ENCODE results near the gene SEC23A. TPM values are rescaled to one million over a fixed set of nuclear protein-coding genes. Genes with fewer than 3 reads are reported as not detected.

The SEC23A gene
- total and polyA plus RNA-seq, 2 of the 13 experiments (the other 11 are each of a cell fraction or from before 2014, with no cell fraction given) = 403 to 887 TPM

- no peak for TF ChIP-seq TIGD3 (CRISPR knock-in tag; IDR thresholded peaks at IDR 0.05; ENCODE audit: borderline replicate concordance)
- TF ChIP-seq ZNF558 (CRISPR knock-in tag; IDR thresholded peaks at IDR 0.05; ENCODE audit: borderline replicate concordance) = no peak
- TF ChIP-seq KLF16 (CRISPR knock-in tag; IDR thresholded peaks at IDR 0.05) = peak in 1 of 2 experiments; percentile 92; a peak in 3 of 4 replicates
- peak in 1 of 2 experiments; percentile 6; a peak in 1 of 4 replicates for TF ChIP-seq ATF4 (CRISPR knock-in tag; IDR thresholded peaks at IDR 0.05)
- no peak for TF ChIP-seq HMGXB3 (CRISPR knock-in tag; IDR thresholded peaks at IDR 0.05; ENCODE audit: borderline replicate concordance)
- TF ChIP-seq MIER2 (CRISPR knock-in tag; IDR thresholded peaks at IDR 0.05) = 0 out of 2 replicates have a peak, but pooled peaks have one; percentile 18
- TF ChIP-seq CC2D1A (CRISPR knock-in tag; IDR thresholded peaks at IDR 0.05) = no peak
- no peak for TF ChIP-seq AGO2 (optimal IDR thresholded peaks at IDR 0.05; ENCODE audit: low read depth, low read length)
- TF ChIP-seq GATAD1 (CRISPR knock-in tag; IDR thresholded peaks at IDR 0.05) = no peak
- TF ChIP-seq ARID5B (CRISPR knock-in tag; IDR thresholded peaks at IDR 0.05) = peak; percentile 60; the same call in 1 of the 2 replicates
- TF ChIP-seq ZSCAN22 (CRISPR knock-in tag; IDR thresholded peaks at IDR 0.05) = no peak; the same call in 1 of the 2 replicates
- TF ChIP-seq ZNF556 (CRISPR knock-in tag; IDR thresholded peaks at IDR 0.05; ENCODE audit: borderline replicate concordance) = no peak
- TF ChIP-seq MIER3 (CRISPR knock-in tag; IDR thresholded peaks at IDR 0.05; ENCODE audit: borderline replicate concordance) = peak; percentile 56
- peak; percentile 90 for TF ChIP-seq TERF1 (CRISPR knock-in tag; IDR thresholded peaks at IDR 0.05)
- TF ChIP-seq SMAD9 (CRISPR knock-in tag; IDR thresholded peaks at IDR 0.05) = no peak
- TF ChIP-seq ZNF782 (CRISPR knock-in tag; IDR thresholded peaks at IDR 0.05; ENCODE audit: borderline replicate concordance) = no peak
- TF ChIP-seq MED1 (CRISPR knock-in tag; IDR thresholded peaks at IDR 0.05) = peak; percentile 79
These were observed 618 bp downstream of the SEC23A start (continued) for GRCh38 chr14:39102265-39102968.
